Panc1 (cell line): ENCODE data around the gene CD207.

Source experiments
- CTCF ChIP-seq: fragments of 450-650 bp; IDR thresholded peaks from 2 replicates; pipeline ENCODE4 v1.5.1; 2017; ENCODE audit warnings: mild to moderate bottlenecking
- REST ChIP-seq, 2 experiments: IDR thresholded peaks; 2 replicates each; pipeline ENCODE4 v1.6.1; 2011 to 2012; ENCODE audit warnings: low read depth in 2 of 2, control low read depth in 1 of 2, low read length in 1 of 2, mild to moderate bottlenecking in 1 of 2, moderate library complexity in 1 of 2; ENCODE audit not compliant: insufficient read depth in 1 of 2
- TCF7L2 ChIP-seq: IDR thresholded peaks from 2 replicates; pipeline ENCODE4 v1.6.1; 2011; ENCODE audit warnings: mild to moderate bottlenecking, low read depth, low read length, inconsistent platforms

GRCh38 chr2:70826696-70827350, 8.8 kb downstream of the CD207 start:
- TF ChIP-seq CTCF (no peak), REST (IDR thresholded peaks at IDR 0.05; ENCODE audit: insufficient read depth in 1 of 2, low read depth in 2 of 2, low read length in 1 of 2) (no peak), TCF7L2 (no peak)
